ENCODE results near the gene NDUFC1. TPM values are rescaled to one million over a fixed set of nuclear protein-coding genes. Genes with fewer than 3 reads are reported as not detected.

The NDUFC1 gene
- total and polyA plus RNA-seq, 2 experiments from 2014 or later = 31.8 to 367 TPM

- no peak for ATAC-seq
- no peak overlapping the region for H3K27ac ChIP-seq (ENCODE audit: low read depth)
- H3K4me1 Mint-ChIP-seq = peaks cover 2% of the 10 kb centered on the region
- no peaks in the 10 kb centered on the region for H3K9me2 ChIP-seq (ENCODE audit: insufficient read depth)
- H3K36me3 Mint-ChIP-seq (ENCODE audit: low read depth) = no peaks in the 10 kb centered on the region
- no peaks in the 10 kb centered on the region for H4K20me1 ChIP-seq (replicated peaks; ENCODE audit: insufficient read depth)
- no peaks in the 10 kb centered on the region; the same call in 1 of the 2 replicates for H3K4me1 ChIP-seq (ENCODE audit: insufficient read depth)
- no peak overlapping the region for H2AFZ ChIP-seq
- H3K27me3 ChIP-seq (ENCODE audit: insufficient read depth) = peaks cover 31% of the 10 kb centered on the region
- H3K27ac Mint-ChIP-seq = no peak overlapping the region
- TF ChIP-seq ZNF331 (CRISPR knock-in tag; IDR thresholded peaks at IDR 0.05; ENCODE audit: low read depth) (no peak), EZH2phosphoT487 (IDR thresholded peaks at IDR 0.05; ENCODE audit: unreplicated experiment) (no peak), JUNB (IDR thresholded peaks at IDR 0.05; ENCODE audit: unreplicated experiment) (no peak), ZNF114 (CRISPR knock-in tag; IDR thresholded peaks at IDR 0.05) (no peak), NANOG (IDR thresholded peaks at IDR 0.05; ENCODE audit: borderline replicate concordance) (no peak), CTCF (conservative IDR thresholded peaks at IDR 0.05; ENCODE audit: low read depth in 2 of 2) (no peak), CREB1 (CRISPR knock-in tag; IDR thresholded peaks at IDR 0.05; ENCODE audit: low read depth) (no peak), EZH2 (IDR thresholded peaks at IDR 0.05; ENCODE audit: low read depth, unreplicated experiment) (no peak), STAT1 (IDR thresholded peaks at IDR 0.05; ENCODE audit: unreplicated experiment) (no peak), POLR2AphosphoS5 (IDR thresholded peaks at IDR 0.05; ENCODE audit: low read depth) (no peak), ZNF462 (CRISPR knock-in tag; IDR thresholded peaks at IDR 0.05) (no peak)
- TF ChIP-seq, protein P1, sequence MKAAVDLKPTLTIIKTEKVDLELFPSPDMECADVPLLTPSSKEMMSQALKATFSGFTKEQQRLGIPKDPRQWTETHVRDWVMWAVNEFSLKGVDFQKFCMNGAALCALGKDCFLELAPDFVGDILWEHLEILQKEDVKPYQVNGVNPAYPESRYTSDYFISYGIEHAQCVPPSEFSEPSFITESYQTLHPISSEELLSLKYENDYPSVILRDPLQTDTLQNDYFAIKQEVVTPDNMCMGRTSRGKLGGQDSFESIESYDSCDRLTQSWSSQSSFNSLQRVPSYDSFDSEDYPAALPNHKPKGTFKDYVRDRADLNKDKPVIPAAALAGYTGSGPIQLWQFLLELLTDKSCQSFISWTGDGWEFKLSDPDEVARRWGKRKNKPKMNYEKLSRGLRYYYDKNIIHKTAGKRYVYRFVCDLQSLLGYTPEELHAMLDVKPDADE (IDR thresholded peaks at IDR 0.05) = no peak
- TF ChIP-seq, protein P2, sequence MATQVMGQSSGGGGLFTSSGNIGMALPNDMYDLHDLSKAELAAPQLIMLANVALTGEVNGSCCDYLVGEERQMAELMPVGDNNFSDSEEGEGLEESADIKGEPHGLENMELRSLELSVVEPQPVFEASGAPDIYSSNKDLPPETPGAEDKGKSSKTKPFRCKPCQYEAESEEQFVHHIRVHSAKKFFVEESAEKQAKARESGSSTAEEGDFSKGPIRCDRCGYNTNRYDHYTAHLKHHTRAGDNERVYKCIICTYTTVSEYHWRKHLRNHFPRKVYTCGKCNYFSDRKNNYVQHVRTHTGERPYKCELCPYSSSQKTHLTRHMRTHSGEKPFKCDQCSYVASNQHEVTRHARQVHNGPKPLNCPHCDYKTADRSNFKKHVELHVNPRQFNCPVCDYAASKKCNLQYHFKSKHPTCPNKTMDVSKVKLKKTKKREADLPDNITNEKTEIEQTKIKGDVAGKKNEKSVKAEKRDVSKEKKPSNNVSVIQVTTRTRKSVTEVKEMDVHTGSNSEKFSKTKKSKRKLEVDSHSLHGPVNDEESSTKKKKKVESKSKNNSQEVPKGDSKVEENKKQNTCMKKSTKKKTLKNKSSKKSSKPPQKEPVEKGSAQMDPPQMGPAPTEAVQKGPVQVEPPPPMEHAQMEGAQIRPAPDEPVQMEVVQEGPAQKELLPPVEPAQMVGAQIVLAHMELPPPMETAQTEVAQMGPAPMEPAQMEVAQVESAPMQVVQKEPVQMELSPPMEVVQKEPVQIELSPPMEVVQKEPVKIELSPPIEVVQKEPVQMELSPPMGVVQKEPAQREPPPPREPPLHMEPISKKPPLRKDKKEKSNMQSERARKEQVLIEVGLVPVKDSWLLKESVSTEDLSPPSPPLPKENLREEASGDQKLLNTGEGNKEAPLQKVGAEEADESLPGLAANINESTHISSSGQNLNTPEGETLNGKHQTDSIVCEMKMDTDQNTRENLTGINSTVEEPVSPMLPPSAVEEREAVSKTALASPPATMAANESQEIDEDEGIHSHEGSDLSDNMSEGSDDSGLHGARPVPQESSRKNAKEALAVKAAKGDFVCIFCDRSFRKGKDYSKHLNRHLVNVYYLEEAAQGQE (IDR thresholded peaks at IDR 0.05; ENCODE audit: unreplicated experiment) = no peak
- no peak overlapping the region for H3K4me3 Mint-ChIP-seq
- no peak overlapping the region for H3K4me2 ChIP-seq
- no peaks in the 10 kb centered on the region for H3K9me3 Mint-ChIP-seq
- no peaks in the 10 kb centered on the region for H3K79me2 ChIP-seq (replicated peaks; ENCODE audit: insufficient read depth)
- peaks cover 11% of the 10 kb centered on the region for H3K27me3 Mint-ChIP-seq (ENCODE audit: insufficient read depth, low read depth, poor library complexity)
- H3K4me3 ChIP-seq = no peak overlapping the region
- H3F3A ChIP-seq (replicated peaks; ENCODE audit: low read depth) = 0 out of 2 replicates have a peak, but pooled peaks cover 2% of the 10 kb centered on the region
- DNase-seq (ENCODE audit: low spot score) = no peak
- H3K36me3 ChIP-seq (ENCODE audit: insufficient read depth) = no peaks in the 10 kb centered on the region
These were observed 28.4 kb downstream of the NDUFC1 start for GRCh38 chr4:139273835-139274234.
